Gastrocnemius medialis (tissue), 4 donors: ENCODE results near the gene WDR37. TPM values are rescaled to one million over a fixed set of nuclear protein-coding genes. Genes with fewer than 3 reads are reported as not detected.
"Not testable (repeated sequence)": the region's sequence is repeated elsewhere in the genome, so short reads cannot be mapped to it uniquely, and the experiment has no call there.

ENCODE experiments used
- ATAC-seq, 2 donors: fragments of 150-250 bp; one replicate each; pipeline ENCODE4 v1.9.1; 2016
- DNase-seq, 2 donors: peaks; one replicate each; pipeline ENCODE4 v3.0.0-alpha.2; 2019
- H3K27ac ChIP-seq, 4 donors: fragments of 200-600 bp; sonication (generic); 1 replicate in 1 of 4; 2 replicates in 3 of 4; pipeline ENCODE4 v1.5.1; 2016 to 2018; ENCODE audit warnings: mild to moderate bottlenecking in 2 of 4, moderate library complexity in 1 of 4
- H3K27me3 ChIP-seq, 3 donors: fragments of 200-600 bp; sonication (generic) in 2 of 3; 1 replicate in 1 of 3; 2 replicates in 2 of 3; pipeline versions ENCODE4 v1.5.1 to v1.6.0; 2016 to 2019; ENCODE audit warnings: mild to moderate bottlenecking in 1 of 3, moderate library complexity in 1 of 3
- H3K36me3 ChIP-seq, 2 donors: fragments of 200-600 bp; sonication (generic) in 1 of 2; one replicate each; pipeline ENCODE4 v1.5.1; 2017 to 2018
- H3K4me1 ChIP-seq, 2 donors: fragments of 200-600 bp; sonication (generic) in 1 of 2; one replicate each; pipeline ENCODE4 v1.5.1; 2016 to 2017; ENCODE audit warnings: mild to moderate bottlenecking in 2 of 2
- H3K4me3 ChIP-seq, 4 donors: fragments of 200-600 bp; sonication (generic) in 3 of 4; 1 replicate in 1 of 4; 2 replicates in 3 of 4; pipeline ENCODE4 v1.5.1; 2016 to 2019; ENCODE audit warnings: mild to moderate bottlenecking in 2 of 4
- H3K9me3 ChIP-seq, 3 donors: fragments of 200-600 bp; sonication (generic) in 2 of 3; 1 replicate in 1 of 3; 2 replicates in 2 of 3; pipeline ENCODE4 v1.5.1; 2016 to 2019
- POLR2A ChIP-seq, 2 donors: fragments of 450-650 bp; IDR thresholded peaks; one replicate each; pipeline ENCODE4 v1.6.1; 2017; ENCODE audit warnings: antibody characterized with exemption in 2 of 2, mild to moderate bottlenecking in 2 of 2, moderate library complexity in 2 of 2
- in situ Hi-C, 4 donors: fragments of 200-750 bp; cut with MboI; loops; one replicate each; pipeline versions ENCODE4 v1.15.0 to v1.8.0; 2017; ENCODE audit warnings: low sequenced_read_pairs in 4 of 4
- intact Hi-C: fragments of 100-400 bp; cut with DNase I; formaldehyde crosslinking; loops from one replicate; pipeline ENCODE4 v1.15.1; 2023; ENCODE audit warnings: low total_unique reads
- total RNA-seq, 4 donors: library from RNA; depleted of rRNA; stranded (reverse); fragments of >200 nt; gene quantifications; one replicate each; pipeline versions ENCODE4 v1.1.0 to v1.2.3, GENCODE V29; 2016
- TF ChIP-seq, protein P1 (sequence below), 5 experiments: fragments of 450-650 bp in 3 of 5; fragments of 200-600 bp in 2 of 5; sonication (generic) in 2 of 5; IDR thresholded peaks in 4 of 5; conservative IDR thresholded peaks in 1 of 5; 1 replicate in 4 of 5; 2 replicates in 1 of 5; pipeline ENCODE4 v1.5.1; 2016 to 2019; ENCODE audit warnings: antibody characterized with exemption in 5 of 5, mild to moderate bottlenecking in 3 of 5, moderate library complexity in 3 of 5

WDR37 gene
- total RNA-seq, 4 donors from 2014 or later = 18.4 to 26.2 (median 23.2) TPM

DNA sequence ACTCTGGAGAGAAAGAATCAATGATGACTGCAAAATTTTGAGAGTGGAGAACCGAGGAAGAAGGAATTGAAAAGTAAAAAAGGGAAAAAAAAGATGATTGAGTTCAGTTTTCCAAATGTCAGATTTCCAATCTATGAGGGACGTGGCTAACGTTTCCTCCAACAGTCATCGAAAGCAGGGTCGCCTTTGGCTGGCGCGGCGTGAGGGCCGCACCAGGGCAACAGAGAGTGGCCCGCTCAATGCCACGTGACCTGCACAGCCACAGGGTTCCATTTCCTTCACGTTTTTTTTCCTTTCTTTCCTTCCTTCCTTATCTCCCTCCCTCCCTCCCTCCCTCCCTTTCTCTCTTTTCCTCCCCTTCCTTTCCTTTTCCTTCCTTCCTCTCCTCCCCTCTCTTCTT lies 101.9 kb downstream of the WDR37 start:
- intact Hi-C loops (no loop called here), in situ Hi-C loops (no loop called here)
- Histone ChIP-seq H3K9me3 (no peaks in the 10 kb centered on the region), H3K4me3 (no peak overlapping the region), H3K27ac (no peak overlapping the region), H3K27me3 (no peaks in the 10 kb centered on the region), H3K4me1 (no peaks in the 10 kb centered on the region), H3K36me3 (no peaks in the 10 kb centered on the region)
- no peak for TF ChIP-seq POLR2A (IDR thresholded peaks at IDR 0.05)
- TF ChIP-seq, protein P1, sequence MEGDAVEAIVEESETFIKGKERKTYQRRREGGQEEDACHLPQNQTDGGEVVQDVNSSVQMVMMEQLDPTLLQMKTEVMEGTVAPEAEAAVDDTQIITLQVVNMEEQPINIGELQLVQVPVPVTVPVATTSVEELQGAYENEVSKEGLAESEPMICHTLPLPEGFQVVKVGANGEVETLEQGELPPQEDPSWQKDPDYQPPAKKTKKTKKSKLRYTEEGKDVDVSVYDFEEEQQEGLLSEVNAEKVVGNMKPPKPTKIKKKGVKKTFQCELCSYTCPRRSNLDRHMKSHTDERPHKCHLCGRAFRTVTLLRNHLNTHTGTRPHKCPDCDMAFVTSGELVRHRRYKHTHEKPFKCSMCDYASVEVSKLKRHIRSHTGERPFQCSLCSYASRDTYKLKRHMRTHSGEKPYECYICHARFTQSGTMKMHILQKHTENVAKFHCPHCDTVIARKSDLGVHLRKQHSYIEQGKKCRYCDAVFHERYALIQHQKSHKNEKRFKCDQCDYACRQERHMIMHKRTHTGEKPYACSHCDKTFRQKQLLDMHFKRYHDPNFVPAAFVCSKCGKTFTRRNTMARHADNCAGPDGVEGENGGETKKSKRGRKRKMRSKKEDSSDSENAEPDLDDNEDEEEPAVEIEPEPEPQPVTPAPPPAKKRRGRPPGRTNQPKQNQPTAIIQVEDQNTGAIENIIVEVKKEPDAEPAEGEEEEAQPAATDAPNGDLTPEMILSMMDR (IDR thresholded peaks at IDR 0.05 in 4 of 5, conservative IDR thresholded peaks at IDR 0.05 in 1 of 5) = no peak
- ATAC-seq = no peak
- DNase-seq = no peak

DNA sequence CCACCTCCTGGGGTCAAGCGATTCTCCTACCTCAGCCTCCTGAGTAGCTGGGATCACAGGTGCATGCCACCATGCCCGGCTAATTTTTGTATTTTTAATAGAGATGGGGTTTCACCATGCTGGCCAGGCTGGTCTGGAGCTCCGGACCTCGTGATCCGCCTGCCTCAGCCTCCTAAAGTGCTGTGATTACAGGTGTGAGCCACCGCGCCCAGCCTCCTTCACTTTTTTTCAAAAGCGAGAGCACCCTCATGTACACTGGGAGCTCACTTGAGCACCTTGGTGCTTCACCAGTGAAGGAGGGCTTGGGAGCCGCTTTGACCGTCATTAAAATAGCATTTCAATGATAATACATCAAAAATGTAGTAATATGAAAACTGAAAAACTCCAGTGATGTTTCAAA lies 102.4 kb downstream of the WDR37 start:
- in situ Hi-C loops, H3K4me3 ChIP-seq, H3K9me3 ChIP-seq, DNase-seq, H3K36me3 ChIP-seq, H3K27me3 ChIP-seq, intact Hi-C loops, H3K4me1 ChIP-seq, ATAC-seq, H3K27ac ChIP-seq: not testable (repeated sequence)

DNA sequence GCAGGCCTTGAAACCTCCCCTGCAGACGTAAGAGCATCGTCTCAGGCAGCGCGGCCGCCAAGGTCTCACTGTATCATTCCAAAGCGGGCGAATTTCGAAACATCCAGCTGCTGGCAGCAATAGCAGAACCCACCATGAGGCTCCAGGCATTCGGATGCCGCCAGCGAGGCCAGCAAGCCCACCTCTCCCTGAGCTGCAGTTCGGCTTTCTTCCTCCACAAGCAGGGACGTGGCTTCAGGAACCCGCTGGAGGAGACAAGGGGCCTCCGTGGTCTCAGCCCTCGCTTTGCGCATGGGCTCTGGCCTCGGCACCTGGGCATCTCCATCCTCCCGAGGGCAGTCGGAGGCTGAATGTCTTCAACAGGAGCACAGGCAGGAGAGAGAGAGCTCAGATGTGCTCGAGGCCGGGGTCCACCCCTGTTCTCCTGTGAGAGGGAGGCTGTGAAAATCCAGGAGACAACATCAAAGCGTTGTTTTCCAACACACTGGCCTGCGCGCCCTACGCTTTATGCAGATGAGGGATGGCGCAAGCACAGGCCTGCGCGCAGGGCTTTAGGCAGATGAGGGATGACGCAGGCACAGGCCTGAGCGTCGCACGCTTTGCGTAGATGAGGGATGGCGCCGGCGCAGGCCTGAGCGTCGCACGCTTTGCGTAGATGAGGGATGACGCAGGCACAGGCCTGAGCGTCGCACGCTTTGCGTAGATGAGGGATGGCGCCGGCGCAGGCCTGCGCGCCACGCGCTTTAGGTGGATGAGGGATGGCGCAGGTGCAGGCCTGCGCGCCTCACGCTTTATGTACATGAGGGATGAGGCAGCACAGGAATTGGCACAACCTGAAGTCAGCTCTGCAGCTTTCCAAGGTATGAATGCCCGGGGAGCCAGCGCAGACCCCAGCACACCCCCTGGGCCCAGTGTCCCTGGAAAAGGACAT lies 103.2 kb downstream of the WDR37 start:
- ATAC-seq (no peak), DNase-seq (no peak)
- in situ Hi-C loops (no loop called here), intact Hi-C loops (no loop called here)
- H3K36me3 ChIP-seq = no peaks in the 10 kb centered on the region
- H3K27ac ChIP-seq = no peak overlapping the region
- no peaks in the 10 kb centered on the region for H3K4me1 ChIP-seq
- TF ChIP-seq POLR2A (IDR thresholded peaks at IDR 0.05) = no peak
- TF ChIP-seq, protein P1 (IDR thresholded peaks at IDR 0.05 in 4 of 5, conservative IDR thresholded peaks at IDR 0.05 in 1 of 5) = no peak
- H3K27me3 ChIP-seq = no peaks in the 10 kb centered on the region
- H3K9me3 ChIP-seq = no peaks in the 10 kb centered on the region
- no peak overlapping the region for H3K4me3 ChIP-seq

DNA sequence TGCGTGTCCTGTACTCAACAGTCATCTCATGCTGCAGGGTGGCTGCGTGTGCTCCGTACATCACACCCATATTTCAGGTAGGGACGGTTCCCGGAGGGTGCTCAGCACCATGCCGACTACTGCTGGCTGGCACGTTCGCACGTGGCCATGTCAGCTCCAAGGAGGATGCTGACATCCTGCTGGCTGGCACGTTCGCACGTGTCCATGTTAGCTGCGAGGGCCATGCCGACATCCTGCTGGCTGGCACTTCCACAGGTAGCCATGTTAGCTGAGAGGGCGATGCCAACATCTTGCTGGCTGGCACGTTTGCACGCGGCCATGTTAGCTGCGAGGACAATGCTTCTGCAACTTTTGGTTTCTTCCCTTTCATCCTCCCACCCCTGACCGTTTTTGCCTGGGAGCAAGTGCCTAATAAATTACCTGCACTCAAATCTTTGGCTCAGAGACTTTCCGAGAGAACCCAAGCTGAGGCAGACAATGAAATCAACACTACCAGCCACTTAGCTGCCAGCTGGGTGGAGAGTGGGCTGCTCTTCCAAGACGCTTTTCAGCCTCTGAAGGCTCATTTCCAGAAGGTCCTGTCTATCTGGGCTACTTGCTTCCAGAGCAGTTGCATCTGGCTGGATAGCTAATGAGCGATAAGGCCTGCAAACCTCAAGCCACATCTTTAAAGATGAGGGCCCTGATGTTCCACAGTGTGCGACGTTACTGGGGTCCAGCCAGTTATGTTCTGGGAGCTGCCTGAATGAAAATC lies 104.6 kb downstream of the WDR37 start:
- H3K36me3 ChIP-seq = no peaks in the 10 kb centered on the region
- intact Hi-C loops = no loop called here
- TF ChIP-seq, protein P1 (IDR thresholded peaks at IDR 0.05 in 4 of 5, conservative IDR thresholded peaks at IDR 0.05 in 1 of 5) = no peak
- TF ChIP-seq POLR2A (IDR thresholded peaks at IDR 0.05) = no peak
- no peak overlapping the region for H3K4me3 ChIP-seq
- in situ Hi-C loops = no loop called here
- no peaks in the 10 kb centered on the region for H3K9me3 ChIP-seq
- H3K4me1 ChIP-seq = no peaks in the 10 kb centered on the region
- no peak for DNase-seq
- no peak for ATAC-seq
- H3K27me3 ChIP-seq = no peaks in the 10 kb centered on the region
- no peak overlapping the region for H3K27ac ChIP-seq

DNA sequence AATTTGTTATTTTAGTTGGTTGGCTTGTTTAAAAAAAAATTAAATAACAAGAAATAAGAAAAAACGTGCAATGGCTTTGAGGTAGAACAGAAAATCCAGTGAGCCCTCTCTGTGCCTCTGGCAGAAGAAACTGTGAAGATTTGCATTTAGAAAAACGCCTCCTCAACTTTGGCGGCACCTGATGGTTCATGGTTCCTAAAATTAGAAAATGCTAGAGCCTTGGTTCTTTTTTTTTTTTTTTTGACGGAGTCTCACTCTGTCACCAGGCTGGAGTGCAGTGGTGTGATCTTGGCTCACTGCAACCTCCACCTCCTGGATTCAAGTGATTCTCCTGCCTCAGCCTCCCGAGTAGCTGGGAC lies 105.1 kb downstream of the WDR37 start:
- H3K36me3 ChIP-seq, H3K4me1 ChIP-seq, H3K27ac ChIP-seq, ATAC-seq, H3K4me3 ChIP-seq, intact Hi-C loops, in situ Hi-C loops, H3K9me3 ChIP-seq, DNase-seq, H3K27me3 ChIP-seq: not testable (repeated sequence)
